Fibroblast of mammary gland (primary cell): ENCODE results near the gene GHSR.
"Not testable (repeated sequence)": the region's sequence is repeated elsewhere in the genome, so short reads cannot be mapped to it uniquely, and the experiment has no call there.

Source experiments
- DNase-seq: peaks from one replicate; pipeline ENCODE4 v3.0.0-alpha.2; 2010; ENCODE audit warnings: low read depth
- H3K4me3 ChIP-seq: 2 replicates; pipeline ENCODE4 v1.5.1; 2011; ENCODE audit warnings: low read depth, mild to moderate bottlenecking, low read length, moderate library complexity; ENCODE audit not compliant: control insufficient read depth
- TF ChIP-seq, protein P1 (sequence below): conservative IDR thresholded peaks from 2 replicates; pipeline ENCODE4 v1.5.1; 2011; ENCODE audit warnings: low read depth, low read length, inconsistent platforms; ENCODE audit not compliant: control insufficient read depth, insufficient read depth

The GHSR gene

GRCh38 chr3:172447611-172448579 is at the start of gene GHSR:
Gene GHSR (minus strand): TSS chr3:172448456. CDS start chr3:172448413, 43 bp downstream.
- DNase-seq, result no peak
- TF ChIP-seq, protein P1, sequence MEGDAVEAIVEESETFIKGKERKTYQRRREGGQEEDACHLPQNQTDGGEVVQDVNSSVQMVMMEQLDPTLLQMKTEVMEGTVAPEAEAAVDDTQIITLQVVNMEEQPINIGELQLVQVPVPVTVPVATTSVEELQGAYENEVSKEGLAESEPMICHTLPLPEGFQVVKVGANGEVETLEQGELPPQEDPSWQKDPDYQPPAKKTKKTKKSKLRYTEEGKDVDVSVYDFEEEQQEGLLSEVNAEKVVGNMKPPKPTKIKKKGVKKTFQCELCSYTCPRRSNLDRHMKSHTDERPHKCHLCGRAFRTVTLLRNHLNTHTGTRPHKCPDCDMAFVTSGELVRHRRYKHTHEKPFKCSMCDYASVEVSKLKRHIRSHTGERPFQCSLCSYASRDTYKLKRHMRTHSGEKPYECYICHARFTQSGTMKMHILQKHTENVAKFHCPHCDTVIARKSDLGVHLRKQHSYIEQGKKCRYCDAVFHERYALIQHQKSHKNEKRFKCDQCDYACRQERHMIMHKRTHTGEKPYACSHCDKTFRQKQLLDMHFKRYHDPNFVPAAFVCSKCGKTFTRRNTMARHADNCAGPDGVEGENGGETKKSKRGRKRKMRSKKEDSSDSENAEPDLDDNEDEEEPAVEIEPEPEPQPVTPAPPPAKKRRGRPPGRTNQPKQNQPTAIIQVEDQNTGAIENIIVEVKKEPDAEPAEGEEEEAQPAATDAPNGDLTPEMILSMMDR, result no peak
- H3K4me3 ChIP-seq, result no peak within 1 kb of the TSS

- not testable (repeated sequence) for H3K4me3 ChIP-seq
- TF ChIP-seq, protein P1, result peak; percentile 77
Observed at GRCh38 chr3:172490198-172490669, 42.0 kb upstream of the GHSR start.

DNA sequence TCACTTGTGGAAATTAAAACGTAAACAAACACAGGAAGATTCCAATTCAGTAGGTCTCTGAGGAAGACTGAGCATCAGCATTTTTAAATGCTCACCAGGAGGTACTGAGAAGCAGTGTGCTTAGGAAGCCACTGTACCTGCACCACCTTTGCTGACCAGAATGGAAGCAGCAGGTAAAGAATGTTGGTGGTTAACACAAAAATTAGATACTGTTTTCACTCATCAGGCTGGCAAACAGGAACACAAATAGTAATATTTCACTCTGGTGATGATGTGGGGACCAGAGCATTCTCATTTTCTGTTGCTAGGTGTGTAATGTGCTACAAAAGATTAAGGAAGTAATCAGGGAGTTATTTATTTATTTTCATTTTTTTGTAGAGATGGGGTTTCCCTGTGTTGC is 29.9 kb upstream of the GHSR start:
- no peak overlapping the region for H3K4me3 ChIP-seq
- TF ChIP-seq, protein P1, result no peak
- DNase-seq, result no peak

More at GRCh38 chr3:172490198-172490669, 42.0 kb upstream of the GHSR start:
- peak; percentile 78 for DNase-seq

- H3K4me3 ChIP-seq, result no peak overlapping the region
Observed at GRCh38 chr3:172476347-172476746, 28.1 kb upstream of the GHSR start.

GRCh38 chr3:172475703-172476102 is 27.4 kb upstream of the GHSR start:
- TF ChIP-seq, protein P1, result no peak
- DNase-seq, result no peak

More at GRCh38 chr3:172476347-172476746, 28.1 kb upstream of the GHSR start:
- TF ChIP-seq, protein P1, result no peak
- no peak for DNase-seq

GRCh38 chr3:172471903-172472302 is 23.6 kb upstream of the GHSR start:
- H3K4me3 ChIP-seq, result no peak overlapping the region
- TF ChIP-seq, protein P1, result no peak
- DNase-seq, result no peak

More at GRCh38 chr3:172475703-172476102, 27.4 kb upstream of the GHSR start:
- no peak overlapping the region for H3K4me3 ChIP-seq
